H4 (cell line): Measurements from ENCODE around the gene GPER1. TPM values are rescaled to one million over a fixed set of nuclear protein-coding genes. Genes with fewer than 3 reads are reported as not detected.
"Not testable (repeated sequence)": the region's sequence is repeated elsewhere in the genome, so short reads cannot be mapped to it uniquely, and the experiment has no call there.

Experiments used
- DNase-seq: peaks from one replicate; pipeline ENCODE4 v3.0.0-alpha.2; 2015; ENCODE audit warnings: low spot score
- total RNA-seq: library from RNA; depleted of rRNA; stranded (reverse); fragments of >200 nt; shearing (Covaris generic); gene quantifications from 2 replicates; pipeline ENCODE4 v1.2.3, GENCODE V29; 2014

Gene GPER1
- total RNA-seq, 1 experiment from 2014 or later = 1.5 TPM

DNA sequence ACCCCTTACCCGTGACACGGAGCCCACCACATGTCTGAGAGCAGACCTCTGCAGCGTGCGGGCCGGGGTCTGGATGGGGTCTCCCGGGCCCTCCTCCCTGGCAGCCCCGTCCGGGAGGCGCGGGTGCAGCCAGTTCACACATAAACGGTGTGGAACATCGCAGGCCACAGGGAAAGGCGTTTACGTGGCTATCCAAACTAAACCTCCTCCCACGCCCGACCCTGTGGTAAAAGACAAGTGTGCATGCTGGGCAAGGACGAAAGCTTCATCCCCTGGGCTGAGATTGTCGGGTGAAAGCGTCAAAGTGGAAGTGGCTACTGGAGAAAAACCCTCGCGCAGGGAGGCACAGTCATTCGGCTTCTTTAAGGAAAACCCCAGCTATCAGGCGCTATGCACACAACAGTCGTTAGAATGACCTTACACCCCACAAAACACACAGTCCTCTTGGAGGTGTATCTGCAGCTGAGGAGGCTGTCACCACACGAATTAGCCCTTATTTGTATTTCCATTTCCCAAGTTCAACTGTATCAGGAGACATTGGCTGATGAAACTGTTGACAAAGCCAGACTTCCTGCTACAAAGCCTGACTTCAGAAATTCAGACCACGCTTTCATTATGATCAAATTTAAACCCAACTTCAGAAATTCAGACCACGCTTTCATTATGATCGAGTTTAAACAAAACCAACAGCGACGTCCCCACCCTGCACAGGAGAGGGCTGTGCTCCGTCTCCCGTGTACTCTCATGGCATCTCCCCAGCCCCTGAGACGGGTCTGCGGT, 15.3 kb downstream of the GPER1 start:
- no peak for DNase-seq

DNA sequence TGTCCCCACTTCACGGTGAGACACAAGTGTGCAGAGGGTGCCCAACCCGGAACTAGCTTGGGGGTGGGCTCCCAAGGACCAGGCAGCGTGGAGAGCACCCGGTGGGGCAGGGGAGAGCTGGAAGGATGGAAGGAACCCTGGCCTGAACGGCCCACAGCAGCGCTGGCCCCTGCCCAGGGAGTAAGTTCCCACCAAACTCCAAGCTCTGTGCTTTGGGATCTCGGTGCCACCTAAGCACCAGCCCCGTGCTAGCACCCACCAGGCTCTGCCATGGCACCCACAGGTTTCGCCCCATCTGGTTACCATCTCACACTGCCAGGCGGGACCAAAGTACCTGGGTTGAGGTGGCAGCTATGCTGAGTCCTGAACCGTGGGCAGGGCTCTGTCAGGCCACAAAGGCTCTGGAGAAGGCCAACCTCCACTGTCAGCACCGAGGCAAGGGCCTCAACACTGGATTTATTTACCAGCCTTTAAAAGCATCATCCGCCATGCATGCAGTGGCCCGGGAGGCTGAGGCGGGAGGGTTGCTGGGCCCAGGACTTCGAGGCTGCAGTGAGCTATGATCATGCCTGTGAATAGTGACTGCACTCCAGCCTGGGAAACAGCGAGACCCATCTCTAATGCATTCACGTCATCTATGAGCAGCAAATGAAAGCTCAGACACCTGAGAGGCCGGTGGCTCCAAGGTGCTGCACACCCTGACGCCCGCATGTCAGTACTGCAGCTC, 16.0 kb downstream of the GPER1 start:
- no peak for DNase-seq

DNA sequence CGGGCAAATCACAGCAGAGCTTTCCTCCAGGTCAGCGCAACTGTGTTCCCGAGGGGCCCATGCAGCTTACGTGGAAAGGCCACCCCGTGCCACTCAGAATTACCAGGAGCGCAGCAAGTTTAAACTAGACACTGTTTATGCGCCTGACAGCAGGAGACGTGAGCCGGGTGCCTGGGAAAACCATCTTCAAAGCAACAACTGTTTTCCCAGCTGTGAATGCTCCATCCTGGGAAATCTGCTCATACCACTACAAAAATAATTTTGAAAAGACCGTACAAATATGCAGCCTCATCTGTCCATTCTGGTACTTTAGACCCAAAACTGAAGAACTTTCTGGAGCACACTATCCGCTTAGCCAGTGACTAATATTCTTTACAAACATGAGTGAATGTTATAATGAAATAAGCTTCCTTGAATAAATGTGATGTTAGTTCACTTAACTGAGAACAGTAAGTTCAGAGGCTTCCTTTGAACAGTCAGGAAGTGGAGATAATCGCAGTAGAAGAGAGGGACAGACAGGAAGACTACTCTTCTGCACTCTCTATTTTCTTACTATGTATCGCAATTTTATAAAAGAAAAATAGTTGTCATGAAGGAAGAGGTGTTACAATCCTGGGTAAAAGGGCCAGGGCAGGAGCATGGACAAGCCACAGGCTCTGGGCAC, 16.7 kb downstream of the GPER1 start:
- no peak for DNase-seq

DNA sequence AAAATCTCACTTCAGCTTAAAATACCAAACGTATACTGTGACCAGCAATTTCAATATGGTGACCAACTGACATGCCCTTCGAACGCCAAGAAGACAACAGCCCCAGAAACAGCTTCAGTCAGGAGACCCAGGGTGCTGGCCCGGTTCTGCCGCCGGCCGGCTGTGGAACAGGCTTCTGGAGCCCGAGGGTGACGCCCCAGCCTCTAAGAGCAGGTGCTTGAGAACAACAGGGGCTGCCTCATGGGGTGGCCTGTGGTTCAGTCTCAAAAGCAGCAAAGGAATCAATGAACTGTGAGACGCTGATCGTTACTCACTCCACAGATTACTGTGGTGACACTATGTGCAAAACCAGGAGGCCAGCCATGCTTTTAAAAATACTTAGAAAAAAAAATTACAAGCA, 17.3 kb downstream of the GPER1 start:
- no peak for DNase-seq

DNA sequence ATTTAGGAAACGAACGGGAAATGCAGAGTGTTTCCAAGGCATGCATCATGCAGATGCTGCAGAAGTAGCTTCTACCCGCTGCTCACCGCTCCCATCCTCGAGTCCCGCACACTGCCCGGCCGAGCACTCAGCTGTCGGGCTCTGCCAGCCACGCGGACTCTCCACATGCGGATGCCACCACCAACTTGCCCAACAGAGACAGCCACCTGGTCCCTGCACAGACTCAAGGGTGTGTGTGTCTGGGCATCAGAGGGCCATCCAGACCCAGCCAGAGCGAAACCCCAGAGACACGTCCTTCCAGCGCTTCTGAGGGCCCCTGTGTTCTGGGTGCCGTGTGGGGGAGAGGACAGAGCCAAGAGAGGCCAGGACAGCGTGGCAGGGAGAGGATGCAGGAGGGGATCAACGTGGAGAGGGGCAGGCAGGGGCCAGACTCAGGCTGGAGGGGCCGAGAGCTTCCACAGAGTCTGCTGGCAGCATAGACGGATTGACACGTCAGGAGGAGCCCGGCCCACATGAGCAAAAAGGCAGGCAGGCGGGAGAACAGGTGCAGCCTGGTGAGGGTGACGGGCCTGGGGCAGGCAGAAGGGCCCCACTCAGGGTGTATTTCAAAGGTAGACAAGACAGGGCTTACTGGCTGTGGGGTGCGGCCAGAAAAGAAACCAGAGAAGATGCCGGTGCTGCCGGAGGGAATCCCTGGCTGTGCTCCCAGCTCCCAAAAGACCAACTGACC, 18.3 kb downstream of the GPER1 start:
- DNase-seq = no peak

DNA sequence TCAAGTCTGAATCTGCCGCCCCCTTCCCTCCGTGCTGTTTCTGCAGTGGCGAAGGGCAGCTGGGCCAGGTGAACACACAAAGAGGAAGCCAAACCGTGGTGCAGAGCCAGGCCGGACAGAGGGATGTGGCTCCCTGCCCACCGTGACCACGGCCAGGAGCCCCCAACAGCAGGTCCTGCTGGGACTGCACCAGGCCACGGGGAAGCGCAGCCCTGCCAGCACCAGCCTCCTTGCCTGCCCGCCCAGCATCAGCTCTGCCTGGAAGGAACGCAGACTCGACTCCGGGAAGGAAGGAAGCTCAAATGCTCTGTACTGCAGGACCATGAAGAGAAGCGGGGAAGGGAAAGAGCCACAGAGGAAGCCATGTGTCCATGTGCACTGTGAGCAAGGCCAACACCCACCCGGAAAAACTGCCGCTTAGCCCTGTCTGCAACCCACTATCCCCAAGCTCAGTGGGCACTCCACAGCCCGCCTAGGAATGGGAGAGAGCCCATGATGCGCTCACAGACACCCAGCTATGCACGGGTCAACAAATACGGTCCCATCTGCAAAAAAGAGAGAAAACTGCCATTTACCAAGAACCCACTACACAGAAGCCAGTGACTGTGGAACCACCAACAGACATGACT, 19.0 kb downstream of the GPER1 start:
- DNase-seq = no peak

DNA sequence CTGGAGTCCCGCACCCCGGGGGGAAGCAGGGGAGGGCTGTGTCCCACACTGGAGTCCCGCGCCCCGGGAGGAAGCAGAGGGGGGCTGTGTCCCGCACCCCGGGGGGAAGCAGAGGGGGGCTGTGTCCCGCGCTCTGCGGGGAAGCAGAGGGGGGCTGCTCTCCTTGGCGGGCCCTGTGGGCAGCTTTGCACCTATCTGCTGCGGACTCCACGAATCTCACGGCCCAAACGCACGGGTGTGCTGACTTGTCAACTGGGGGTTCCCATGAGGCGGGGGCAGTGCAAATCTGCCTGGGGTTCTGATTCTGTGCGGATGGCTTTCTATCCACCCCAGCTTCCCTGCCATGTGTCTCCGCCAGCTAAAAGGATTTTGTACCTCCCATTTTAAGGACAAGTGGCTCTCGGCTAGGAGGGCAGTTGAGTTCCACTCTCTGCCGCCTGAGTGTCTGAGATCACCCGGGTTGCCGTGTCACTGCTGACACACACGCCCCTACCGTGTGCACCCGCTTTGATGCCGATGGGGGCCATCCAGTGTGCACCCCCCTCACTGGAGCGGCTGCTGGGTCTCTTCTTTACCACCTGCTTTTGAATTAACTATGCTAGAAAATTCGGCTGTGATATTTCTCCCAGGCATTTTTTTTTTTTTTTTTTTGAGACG, 20.5 kb downstream of the GPER1 start:
- no peak for DNase-seq

DNA sequence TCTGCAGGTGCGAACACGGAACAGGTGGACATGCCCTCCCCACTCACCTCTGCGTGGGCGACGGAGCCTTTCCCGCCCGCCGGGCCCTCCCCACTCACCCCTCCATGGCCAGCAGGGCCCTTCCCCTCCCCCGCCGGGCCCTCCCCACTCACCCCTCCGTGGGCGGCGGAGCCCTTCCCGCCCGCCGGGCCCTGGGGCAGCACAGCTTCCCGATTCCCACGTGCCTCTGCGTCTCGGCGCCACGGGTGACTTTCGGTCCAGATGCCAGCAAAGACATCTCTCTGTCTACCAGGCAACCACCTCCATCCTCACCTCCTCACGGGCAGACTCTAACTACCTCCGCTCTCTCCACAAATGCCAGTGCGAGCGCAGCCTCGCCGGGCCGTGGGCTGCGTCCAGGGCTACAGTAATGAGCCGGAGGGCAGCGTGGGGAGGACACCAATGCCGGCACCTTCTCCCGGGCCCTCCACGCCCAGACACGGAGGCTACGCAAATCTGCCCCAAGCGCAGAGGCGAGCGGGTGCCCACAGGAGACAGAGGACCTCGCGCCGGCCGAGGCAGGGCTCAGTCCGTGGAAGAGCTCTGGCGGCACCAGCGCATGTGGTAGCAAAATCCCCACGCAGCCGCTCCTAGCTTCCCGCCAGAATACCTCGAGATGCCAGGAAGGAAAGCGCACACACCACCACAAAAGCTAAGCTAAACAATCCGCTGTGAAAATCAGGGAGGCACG, 21.8 kb downstream of the GPER1 start:
- no peak for DNase-seq

DNA sequence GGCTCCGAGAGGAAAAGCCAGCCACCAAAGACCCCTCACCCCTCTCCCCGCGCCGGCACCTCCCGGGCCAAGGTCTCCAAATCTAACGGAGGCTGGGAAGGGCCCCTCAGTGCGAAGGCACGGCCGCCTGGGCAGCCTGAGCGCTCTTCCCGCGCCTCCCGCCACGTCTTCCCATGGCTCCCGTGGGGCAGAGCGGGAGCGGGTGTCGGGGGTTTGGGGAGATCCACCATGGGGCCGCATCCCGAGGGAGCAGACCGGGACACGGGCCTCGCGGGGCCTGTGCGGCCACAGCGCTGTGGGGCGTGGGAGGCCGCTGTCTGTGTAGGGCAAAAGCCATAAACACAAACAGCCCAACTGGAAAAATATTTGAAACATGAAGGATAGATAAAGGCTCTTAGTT, 22.4 kb downstream of the GPER1 start:
- DNase-seq = no peak

DNA sequence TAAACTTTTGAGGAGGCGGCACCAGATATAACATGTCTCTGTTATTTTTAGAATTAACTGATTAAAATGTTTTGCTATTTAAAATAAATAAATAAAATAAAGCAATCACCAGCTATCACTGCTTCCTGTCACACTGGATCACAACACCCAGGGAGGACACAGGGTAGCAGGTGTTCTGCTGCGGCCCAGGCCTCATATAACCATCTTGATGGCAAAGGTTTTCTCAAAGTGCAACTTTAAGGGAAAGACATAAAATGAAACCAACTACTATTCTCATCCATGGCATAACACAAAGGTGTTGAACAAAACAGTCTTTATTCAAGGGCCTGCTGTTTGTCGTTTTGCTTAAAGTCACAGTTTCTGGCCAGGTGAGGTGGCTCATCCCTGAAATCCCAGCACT, 23.2 kb downstream of the GPER1 start:
- no peak for DNase-seq

DNA sequence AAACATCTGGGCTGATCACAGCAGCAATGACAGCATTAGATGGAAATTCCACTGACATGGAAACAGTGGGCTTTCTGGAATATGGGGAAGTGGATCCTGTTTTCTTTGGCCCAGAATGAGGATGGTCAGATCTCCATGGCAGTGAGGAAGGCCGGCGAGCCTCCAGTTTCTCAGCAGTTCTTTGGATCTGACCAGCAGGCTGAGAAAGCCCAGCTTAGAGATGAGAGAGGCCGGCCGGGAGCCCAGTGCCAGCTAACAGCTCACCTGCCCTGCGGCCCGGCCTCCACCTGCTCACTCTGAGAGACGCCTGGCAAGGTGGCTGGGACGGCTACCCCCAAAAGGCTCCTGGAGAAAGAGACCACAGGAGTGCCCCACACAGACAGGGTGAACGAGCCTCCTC, 24.2 kb downstream of the GPER1 start:
- no peak for DNase-seq

DNA sequence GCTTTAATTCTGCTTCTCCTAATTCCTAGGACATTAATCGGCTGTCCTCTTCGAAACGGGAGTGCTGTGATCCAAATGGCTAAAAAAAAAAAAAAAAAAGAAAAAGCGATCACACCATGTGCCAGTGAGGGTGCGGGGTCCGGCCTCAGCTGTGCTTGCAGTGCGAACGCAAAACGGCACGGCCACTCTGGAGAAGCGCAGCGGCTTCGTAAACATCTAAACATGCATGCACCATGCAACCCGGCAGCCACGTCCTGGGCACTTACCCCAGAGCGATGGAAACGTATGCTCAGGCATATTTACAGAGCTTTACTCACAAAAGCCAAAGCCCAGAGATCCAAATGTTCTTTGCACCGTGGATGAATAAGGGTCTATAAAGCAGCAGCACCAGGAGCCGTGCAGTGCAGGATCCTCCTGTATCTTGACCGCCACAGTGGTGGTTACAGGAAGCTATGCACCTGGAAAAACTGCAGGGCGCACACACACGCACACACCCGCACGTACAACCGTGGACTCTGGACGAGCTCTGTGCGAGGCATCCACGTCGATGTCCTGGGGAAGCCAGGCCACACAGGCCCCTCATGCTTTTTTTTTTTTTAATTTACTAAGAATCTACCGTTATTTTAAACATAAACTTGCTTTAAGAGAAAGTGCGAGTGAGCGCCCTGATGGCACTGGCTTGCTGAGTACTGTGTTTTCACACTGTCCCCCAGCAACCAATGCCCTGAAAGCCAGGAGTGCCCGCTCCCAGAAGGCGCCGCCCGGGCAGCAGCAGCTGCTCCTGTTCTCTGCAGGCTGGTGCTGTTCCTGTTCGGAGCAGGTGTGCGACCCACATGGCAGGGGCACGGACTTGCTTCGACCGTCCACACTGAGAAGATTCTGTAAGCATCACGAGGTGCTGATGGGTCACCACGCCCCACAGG, 25.0 kb downstream of the GPER1 start:
- DNase-seq = no peak

DNA sequence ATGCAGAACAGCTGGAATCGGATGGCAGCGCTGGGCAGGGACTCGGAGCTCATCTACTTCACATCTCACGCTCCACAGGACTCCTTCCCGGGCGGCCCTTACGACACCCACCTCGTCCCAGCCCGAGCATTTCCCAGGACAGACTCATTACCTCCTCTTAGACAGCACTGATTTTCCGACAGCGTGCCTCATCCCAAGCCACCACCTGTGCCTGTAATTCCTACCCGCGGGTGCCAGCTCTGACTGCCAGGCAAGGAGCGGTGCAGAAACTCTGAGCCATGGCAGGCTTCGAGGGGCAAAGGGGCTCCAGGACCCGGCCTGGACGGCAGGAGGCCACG, 25.6 kb downstream of the GPER1 start:
- DNase-seq = no peak

DNA sequence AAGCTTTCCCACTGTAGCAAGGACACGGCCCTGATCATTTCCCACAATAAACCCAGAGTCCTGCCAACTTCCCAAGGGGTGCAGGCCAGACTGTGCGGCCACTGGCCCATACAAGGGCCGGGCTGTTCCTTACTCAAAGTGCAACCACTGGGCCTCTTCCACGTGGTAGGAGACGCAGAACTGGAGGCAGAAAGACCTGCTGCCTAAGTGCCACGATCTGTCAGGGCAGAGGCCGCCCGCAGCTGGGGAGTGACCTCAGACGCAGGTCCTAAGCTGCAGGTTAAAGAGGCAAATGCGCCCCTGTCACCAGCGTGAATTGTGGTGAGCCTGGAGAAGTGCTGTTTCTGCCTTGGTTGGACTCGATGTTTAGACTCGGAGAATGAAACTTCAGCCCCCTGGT, 26.2 kb downstream of the GPER1 start:
- no peak for DNase-seq

DNA sequence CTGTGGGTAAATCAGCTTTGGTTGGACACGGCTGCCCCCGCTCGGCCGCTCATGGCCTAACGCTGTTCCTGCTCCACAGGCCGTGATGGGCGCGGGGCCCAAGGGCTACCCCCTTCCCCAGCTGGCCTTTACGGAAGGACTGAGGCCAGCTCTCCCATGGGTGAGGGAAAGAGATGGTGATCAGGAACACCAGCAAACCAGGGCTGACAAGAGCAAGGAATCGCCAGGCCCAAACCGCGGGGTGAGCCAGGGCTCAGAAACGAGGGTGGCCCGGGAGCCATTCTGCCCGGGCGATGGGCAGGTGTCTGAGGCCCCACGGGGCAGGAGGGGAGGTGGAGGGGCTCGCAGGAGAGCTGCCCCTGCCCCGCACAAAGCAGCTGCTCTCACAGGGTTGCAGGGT, 26.6 kb downstream of the GPER1 start:
- no peak for DNase-seq

DNA sequence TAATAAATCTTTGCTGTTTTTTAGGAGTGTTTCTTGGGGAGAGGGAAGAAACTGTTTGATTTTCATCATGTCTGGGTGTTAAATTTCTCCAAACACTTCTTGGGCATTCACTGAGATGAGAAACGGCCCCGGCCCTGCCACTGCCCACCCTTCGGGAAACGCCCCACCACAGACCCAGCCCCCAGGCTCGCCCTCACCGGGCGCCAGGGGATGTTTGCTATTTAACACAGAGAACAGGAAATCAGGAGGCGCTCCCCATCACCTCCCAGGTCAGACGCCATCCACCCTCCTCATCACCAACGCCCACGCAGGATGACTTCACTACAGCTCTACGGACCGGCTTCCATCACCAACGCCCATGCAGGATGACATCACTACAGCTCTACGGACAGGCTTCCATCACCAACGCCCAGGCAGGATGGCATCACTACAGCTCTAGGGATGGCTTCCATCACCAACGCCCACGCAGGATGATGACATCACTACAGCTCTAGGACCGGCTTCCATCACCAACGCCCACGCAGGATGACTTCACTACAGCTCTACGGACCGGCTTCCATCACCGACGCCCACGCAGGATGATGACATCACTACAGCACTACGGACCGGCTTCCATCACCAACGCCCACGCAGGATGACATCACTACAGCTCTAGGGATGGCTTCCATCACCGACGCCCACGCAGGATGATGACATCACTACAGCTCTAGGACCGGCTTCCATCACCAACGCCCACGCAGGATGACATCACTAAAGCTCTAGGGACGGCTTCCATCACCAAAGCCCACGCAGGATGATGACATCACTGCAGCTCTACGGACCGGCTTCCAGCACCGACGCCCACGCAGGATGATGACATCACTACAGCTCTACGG, 27.5 kb downstream of the GPER1 start:
- DNase-seq = not testable (repeated sequence)

DNA sequence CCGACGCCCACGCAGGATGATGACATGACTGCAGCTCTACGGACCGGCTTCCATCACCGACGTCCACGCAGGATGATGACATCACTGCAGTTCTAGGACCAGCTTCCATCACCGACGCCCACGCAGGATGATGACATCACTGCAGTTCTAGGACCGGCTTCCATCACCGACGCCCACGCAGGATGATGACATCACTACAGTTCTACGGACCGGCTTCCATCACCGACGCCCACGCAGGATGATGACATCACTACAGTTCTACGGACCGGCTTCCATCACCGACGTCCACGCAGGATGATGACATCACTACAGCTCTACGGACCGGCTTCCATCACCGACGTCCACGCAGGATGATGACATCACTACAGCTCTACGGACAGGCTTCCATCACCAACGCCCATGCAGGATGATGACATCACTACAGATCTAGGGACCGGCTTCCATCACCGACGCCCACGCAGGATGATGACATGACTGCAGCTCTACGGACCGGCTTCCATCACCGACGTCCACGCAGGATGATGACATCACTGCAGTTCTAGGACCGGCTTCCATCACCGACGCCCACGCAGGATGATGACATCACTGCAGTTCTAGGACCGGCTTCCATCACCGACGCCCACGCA, 28.6 kb downstream of the GPER1 start:
- DNase-seq = not testable (repeated sequence)

DNA sequence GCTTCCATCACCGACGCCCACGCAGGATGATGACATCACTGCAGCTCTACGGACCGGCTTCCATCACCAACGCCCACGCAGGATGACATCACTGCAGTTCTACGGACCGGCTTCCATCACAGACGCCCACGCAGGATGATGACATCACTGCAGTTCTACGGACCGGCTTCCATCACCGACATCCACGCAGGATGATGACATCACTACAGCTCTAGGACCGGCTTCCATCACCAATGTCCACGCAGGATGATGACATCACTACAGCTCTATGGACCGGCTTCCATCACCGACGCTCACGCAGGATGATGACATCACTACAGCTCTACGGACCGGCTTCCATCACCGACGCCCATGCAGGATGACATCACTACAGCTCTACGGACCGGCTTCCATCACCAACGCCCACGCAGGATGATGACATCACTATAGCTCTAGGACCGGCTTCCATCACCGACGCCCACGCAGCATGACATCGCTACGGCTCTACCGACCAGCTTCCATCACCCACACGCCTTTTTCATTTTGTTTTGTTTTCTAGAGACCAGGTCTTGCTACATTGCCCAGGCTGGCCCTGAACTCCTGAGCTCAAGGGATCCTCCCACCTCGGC, 29.5 kb downstream of the GPER1 start:
- DNase-seq = no peak
